ENCODE data around the gene GOLGA2. TPM values are rescaled to one million over a fixed set of nuclear protein-coding genes. Genes with fewer than 3 reads are reported as not detected.
A peak's percentile ranks its signal among the peaks of the same experiment; 100 is the strongest.
"Not testable (repeated sequence)": the region's sequence is repeated elsewhere in the genome, so short reads cannot be mapped to it uniquely, and the experiment has no call there.

GOLGA2 gene
- polyA plus RNA-seq, 1 donor = 93.2 TPM

DNA sequence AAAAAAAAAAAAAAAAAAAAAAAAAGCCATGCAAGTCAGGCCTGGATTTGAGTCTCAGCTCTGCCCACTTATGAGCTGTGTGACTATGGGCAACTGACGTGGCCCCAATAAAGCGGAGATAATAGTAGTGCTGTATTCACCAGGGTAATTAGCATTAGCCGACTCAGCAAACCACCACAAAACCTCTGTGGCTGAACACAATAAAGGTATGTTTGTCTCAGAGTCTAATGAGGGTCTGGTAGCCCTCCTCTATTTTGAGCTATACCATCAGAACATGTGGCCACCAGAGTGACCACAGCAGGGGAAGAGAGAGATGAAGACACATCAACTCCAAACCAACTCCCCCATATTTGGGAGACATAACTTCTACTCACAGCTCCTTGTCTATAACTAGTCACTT, 16.2 kb upstream of the GOLGA2 start:
- no peak for DNase-seq (ENCODE audit: low read depth)

DNA sequence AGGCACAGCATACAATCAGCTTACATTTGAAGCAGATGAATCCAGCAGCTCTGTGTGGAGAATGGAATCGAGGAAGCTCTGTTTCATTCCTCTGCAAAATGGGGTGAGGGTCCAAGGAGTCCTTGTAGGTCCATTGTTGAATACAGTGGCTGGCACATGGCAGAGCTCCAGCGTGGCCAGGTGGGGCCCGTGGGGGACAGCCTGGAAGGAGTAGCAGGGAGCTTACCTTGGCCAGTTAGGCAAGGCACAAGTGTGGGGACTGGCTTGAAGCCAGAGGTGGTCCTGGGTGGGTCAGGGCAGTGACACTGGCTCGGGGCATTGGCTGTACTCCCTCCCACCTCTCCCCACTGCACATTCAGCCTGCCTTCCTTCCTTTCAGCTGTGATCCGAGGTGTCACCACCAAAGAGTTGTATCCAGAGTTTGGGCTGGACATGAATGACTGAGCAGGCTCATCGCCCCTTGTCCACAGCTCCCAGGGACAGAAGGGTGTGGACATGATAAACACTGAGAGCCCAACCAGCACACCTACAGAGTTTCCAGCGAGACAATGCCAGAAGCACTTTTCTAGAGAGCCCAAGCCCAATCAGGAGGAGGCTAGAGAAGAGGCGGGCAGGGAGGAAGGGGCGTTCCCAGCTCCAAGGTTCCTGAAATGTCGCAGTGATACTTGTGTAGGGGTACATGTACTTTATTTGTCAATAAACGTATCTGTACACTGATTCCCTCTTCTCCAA, 12.6 kb upstream of the GOLGA2 start:
- no peak for DNase-seq (ENCODE audit: low read depth)

- DNase-seq (ENCODE audit: low read depth) = no peak
Measured at GRCh38 chr9:128286440-128286839, 10.6 kb upstream of the GOLGA2 start.

DNA sequence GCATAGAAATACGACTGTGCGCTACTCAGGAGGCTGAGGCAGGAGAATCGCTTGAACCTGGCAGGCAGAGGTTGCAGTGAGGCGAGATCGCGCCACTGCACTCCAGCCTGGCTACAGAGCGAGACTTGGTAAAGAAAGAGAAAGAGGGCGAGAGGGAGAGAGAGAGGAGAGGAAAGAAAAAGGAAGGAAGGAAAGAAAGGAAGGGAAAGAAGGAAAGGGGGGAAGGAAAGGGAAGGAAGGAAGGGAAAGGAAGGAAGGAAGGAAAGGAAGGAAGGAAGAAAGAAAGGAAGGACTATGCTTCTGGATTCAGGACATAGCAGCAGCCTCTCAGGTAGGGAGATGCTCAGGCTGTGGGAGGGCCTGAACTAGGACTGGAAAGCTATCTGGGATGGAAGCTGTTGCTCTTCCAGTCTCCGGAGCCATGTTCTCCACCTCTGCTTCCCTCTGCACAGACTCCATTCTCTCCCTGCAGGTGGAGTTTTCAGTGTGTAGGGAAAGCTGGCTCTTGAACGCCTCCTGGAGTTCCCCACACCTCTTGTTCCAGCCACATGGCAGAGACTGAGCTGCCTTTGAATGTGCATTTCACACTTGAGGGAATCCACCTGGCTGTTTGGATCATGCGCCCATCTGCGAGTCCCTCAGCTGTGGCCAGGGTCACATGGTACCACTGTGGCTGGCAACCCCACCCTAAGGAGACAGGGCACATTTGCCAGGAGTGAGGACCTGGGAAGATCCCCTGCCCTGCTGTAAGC, 9.4 kb upstream of the GOLGA2 start:
- DNase-seq (ENCODE audit: low read depth) = no peak

DNA sequence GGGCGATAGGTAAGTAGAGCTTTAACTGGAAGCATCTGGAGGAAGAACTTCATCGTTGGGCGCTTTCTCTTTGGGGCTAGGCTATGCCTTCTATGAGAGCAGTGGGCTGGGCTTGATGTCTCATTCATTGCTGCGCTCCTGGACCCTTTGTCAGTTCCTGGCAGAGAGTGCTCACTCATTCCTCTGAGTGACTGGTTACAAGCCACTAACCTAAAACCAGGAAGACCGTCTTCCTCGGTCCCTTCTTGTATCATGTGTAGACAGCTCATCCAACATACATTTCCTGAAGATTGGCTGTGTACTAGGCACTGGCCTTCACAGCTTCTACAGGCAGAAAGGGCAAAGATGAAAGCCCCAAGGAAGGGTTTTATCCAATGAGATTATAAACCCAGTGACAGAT, 6.7 kb upstream of the GOLGA2 start:
- no peak for DNase-seq (ENCODE audit: low read depth)

- DNase-seq (ENCODE audit: low read depth) = no peak
Measured at GRCh38 chr9:128280084-128280622, 4.3 kb upstream of the GOLGA2 start.

GRCh38 chr9:128279088-128280073, 3.6 kb upstream of the GOLGA2 start:
- DNase-seq (ENCODE audit: low read depth) = not testable (repeated sequence)

DNA sequence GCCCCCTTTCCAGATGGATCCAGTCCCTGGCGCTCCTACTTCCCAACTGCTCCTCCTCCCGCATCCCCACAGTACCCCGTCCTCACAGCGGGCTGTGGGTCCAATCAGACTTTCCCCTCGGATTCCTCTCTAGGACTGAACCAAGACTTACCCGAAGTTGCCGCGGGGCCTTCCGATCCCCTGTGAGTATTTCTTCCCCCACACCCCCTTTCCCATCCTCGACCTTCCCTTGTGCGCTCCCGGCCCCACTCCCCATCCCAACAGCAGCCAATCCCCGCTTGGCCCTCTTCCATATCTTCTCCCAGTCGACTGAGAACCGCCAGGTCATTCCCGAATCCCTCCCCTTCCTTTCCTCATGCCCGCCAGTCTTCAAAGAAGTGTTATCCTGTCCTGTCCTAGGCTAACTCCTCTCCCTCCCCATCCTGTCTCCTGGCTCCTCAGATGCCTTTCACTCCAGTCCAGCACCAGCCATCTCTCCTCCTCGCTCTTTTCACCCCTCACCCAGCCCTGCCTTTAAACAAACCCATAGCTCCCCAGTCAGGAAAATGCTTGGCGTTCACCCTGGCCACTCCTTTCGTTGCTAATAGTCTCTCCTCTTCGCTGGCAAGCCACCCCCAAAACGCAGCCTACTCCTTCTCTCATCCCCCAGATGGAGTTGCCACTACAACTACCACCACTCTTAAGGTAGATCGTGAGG, 915 bp upstream of the GOLGA2 start:
- DNase-seq (ENCODE audit: low read depth) = peak; percentile 17

GRCh38 chr9:128276008-128276573, 284 bp upstream of the GOLGA2 start, which contains the start of gene SWI5:
SWI5 (plus strand) TSS chr9:128276276.
- peak; percentile 98 for DNase-seq (ENCODE audit: low read depth)

DNA sequence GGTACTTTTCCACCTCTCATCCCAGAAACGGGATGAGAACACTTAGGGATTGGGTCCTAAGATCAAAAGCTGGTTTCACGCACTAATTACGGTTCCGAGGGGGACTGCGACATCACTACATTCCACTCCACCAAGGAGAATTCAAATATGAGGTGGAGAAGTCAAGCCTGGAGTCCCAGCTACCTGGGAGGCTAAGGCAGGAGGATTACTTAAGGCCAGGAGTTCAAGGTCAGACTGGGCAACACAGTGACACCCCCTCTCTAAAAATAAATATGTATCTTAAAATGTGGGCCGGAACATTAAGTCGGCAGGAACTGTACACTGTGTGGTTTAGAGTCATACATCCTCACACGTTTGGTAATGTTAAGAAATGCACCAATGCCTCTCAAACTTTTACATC, 1.6 kb downstream of the GOLGA2 start:
- no peak for DNase-seq (ENCODE audit: low read depth)

DNA sequence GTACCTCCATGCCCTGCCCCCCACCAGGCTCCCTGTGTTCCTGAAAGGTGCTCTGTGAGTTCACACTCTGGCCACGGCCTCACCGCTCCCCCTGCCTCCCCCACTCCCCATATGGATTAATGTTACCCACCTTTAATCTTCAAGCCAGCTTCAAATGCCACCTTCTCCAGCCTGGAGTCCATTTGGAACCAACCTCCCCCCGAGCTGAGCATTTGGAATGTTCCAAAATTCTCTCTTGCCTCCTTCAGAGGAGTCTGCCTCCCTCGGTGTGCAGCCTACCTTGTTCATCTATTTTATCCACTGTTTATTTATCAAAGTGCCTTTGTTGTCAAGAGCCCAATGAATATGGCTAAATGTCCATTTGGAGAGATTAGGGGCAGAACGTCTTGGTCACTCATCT, 4.3 kb downstream of the GOLGA2 start:
- no peak for DNase-seq (ENCODE audit: low read depth)

- no peak for DNase-seq (ENCODE audit: low read depth)
Measured at GRCh38 chr9:128271112-128271511, 4.7 kb downstream of the GOLGA2 start.

- no peak for DNase-seq (ENCODE audit: low read depth)
Measured at GRCh38 chr9:128266868-128267590, 8.8 kb downstream of the GOLGA2 start.

DNA sequence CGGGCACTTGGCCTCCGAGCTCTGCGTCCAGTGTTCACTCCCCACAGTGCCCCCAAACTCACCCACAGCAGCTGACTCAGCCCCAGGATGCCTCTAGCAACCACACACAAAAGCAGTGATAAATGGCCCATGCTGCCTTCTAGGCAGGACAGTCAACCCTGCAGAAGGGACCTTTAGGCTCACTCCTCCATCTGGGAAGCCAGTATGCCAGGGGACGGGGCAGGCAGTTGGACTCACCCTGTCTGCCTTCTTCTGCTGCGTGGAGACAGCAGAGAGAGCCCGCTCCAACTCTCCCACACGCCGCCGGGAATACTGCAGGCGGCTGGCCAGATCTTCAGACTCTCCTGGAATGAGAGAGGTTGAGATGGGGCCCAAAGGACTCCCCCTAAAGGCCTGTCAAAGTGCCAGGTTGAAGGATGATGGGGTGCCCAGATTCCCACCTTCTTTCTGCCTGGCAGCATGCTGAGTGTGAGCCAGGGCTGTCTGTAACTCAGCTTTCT, 10.4 kb downstream of the GOLGA2 start:
- no peak for DNase-seq (ENCODE audit: low read depth)

GRCh38 chr9:128262687-128263086, 13.1 kb downstream of the GOLGA2 start:
- no peak for DNase-seq (ENCODE audit: low read depth)

- no peak for DNase-seq (ENCODE audit: low read depth)
Measured at GRCh38 chr9:128260340-128260739, 15.5 kb downstream of the GOLGA2 start.

- DNase-seq (ENCODE audit: low read depth) = no peak
Measured at GRCh38 chr9:128259156-128259555, 16.7 kb downstream of the GOLGA2 start.

DNA sequence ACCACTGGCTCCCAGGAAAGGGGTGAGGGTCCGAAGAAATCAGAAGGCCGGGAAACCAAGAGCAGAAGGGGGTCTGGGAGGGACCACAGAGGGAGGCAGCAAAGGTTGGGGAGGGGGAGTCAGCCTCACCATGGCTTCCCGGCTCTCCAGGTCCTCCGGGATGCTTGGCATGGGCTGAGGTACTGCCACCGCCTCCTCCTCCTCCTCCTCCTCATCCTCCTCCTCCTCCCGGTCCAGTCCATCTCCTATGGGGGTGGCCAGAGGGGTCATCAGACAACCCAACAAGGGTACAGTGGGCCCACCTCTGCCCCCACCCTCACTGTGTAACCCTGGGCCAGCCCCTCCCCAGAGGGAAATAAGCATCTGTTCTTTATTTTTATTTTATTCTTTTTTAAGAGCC, 17.5 kb downstream of the GOLGA2 start:
- DNase-seq (ENCODE audit: low read depth) = no peak

DNA sequence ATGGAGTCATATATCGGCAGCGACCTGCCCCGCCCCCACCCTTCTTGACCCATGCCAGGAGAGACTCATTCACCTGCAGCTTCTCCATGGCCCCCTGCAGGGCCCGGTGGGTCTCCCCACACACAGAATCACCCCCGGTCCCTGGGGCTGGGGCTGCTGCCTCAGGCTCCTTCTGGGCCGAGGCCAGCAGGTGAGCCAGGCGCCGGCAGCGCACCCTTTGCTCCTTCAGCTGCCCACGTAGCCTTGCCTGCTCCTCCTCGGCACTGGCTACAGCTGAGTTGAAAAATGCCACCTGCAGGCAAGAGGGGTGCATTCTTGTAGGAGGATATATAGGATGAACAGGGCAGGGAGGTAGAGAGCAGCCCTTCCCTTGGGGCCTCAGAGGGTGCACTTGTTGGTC, 17.9 kb downstream of the GOLGA2 start:
- no peak for DNase-seq (ENCODE audit: low read depth)

All from forelimb muscle (tissue), 1 donor.